Kasumi-1 (cell line): Measurements from ENCODE around the gene ERCC2.

ENCODE experiments used
- DNase-seq, 2 experiments: peaks; one replicate each; lab custom pipeline; 2025; lab: John Stamatoyannopoulos, UW

The ERCC2 gene

GRCh38 chr19:45303269-45304060, 66.9 kb downstream of the ERCC2 start:
- no peak for DNase-seq

GRCh38 chr19:45302416-45302815, 68.0 kb downstream of the ERCC2 start:
- no peak for DNase-seq
